Measurements from ENCODE around the gene SPATA6.
"Not testable (repeated sequence)": the region's sequence is repeated elsewhere in the genome, so short reads cannot be mapped to it uniquely, and the experiment has no call there.

SPATA6 gene

DNA sequence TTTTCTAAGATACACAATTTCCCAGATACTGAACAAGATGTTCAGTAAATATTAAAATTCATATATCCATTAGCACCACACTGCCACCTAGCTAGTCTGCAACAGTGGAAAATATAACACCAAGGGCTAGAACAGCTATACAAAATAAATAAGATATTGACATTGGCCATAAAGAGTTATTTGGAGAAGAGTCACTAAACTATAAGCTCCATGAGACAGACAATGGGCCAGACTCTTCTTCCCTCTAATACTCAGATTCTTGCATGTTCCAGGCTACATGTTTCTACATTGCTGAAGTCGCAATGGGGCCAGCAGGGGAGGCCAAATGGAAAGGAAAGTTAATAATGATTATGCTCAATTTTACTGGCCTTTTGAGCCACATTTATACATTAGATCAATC, 21.5 kb downstream of the SPATA6 start:
- DNase-seq = peak; percentile 18

DNA sequence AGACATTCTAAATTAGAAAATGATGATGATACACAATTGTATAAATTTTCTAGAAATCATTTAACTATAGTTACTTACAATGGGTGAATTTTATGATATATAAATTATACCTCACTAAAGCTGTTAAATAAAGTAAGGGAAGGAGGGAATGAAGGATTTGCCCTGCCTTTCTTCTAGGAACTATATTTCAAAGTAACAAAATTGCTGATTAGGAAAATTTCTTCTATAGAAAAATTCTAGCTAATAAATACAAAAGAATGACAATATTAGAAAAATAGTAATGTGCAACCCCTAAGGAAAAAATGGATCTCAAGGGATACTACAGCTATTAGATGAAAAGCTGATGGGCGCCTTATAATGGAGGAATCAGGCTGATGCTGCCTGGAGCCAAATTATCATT, 23.1 kb downstream of the SPATA6 start:
- DNase-seq = no peak

DNA sequence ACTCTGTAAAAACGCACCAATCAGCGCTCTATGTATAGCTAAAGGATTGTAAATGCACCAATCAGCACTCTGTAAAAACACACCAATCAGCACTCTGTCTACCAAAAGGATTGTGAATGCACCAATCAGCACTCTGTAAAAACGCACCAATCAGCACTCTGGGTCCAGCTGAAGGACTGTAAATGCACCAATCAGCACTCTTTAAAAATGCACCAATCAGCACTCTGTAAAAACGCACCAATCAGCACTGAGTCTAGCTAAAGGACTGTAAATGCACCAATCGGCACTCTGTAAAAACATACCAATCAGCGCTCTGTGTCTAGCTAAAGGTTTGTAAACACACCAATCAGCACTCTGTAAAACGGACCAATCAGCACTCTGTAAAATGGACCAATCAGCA, 27.8 kb downstream of the SPATA6 start:
- not testable (repeated sequence) for DNase-seq

DNA sequence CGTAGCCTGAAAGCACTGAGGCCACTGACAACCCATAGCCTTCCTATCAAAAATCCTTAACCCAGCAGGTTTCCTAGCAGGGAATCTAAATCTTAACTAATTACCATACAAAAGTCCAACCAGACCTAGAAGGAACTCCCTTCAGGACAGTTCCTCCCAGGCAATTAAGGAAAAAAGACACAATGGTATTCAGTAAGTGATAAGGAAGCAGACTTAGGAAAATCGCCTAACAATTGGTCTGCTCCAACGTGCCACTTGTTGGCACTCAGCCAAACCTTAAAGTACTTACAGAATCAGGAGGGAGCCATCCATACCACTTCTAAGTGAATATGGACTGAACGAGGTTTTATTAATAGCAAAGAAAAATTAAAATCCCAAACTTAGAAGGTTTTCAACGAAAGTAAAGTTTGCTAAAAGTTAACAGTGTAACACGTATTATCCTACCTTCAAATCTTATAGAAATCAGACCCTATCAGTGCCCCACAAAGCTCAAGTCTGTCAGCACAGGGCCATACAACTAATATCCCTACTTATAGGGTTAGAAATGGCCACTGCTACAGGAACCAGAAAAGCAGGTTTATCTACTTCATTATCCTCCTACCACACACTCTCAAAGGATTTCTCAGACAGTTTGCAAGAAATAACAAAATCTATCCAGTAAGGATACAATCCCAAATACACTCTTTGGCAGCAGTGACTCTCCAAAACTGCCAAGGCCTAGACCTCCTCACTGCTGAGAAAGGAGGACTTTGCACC, 29.0 kb downstream of the SPATA6 start:
- no peak for DNase-seq

DNA sequence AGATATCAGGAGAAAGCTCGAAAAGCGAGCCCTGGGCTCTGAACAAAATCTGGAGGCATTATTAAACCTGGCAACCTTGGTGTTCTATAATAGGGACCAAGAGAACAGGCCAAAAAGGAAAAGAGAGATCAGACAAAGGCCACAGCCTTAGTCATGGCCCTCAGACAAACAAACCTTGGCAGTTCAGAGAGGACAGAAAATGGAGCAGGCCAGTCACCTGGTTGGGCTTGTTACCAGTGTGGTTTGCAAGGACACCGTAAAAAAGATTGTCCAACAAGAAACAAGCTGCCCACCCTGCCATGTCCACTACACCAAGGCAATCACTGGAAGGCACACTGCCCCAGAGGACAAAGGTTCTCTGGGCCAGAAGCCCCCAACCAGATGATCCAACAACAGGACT, 31.2 kb downstream of the SPATA6 start:
- not testable (repeated sequence) for DNase-seq

DNA sequence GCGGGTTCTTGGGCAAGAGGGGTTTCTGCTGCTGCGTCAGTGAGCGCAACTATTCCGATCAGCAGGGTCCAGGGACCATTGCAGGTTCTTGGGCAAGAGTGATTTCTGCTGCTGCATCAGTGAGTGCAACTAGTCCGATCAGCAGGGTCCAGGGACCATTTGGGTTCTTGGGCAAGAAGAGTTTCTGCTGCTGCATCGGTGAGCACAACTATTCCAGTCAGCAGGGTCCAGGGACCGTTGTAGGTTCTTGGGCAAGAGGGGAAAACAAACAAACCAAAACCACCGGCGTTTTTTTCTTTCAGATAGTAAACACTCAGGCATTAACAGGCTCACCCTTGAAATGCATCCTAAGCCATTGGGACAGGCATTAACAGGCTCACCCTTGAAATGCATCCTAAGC, 32.6 kb downstream of the SPATA6 start:
- no peak for DNase-seq

DNA sequence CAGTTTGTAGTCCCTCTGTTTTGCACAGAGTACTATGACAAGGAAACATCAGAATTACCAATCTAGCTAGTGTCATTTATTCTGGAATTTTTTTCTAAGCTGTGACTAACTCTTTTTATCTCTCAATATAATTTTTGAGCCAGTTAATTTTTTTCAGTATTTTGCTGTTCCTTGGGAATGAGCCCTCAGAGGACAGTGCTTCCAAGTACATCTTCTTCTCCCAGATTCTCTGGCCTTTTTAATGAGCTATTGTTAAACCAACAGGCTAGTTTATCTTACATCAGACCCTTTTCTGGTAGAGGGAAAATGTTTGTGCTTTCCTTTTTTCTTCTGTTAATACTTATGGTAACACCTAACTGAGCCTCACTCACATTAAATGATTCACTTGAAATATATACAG, 34.6 kb downstream of the SPATA6 start:
- DNase-seq = not testable (repeated sequence)

DNA sequence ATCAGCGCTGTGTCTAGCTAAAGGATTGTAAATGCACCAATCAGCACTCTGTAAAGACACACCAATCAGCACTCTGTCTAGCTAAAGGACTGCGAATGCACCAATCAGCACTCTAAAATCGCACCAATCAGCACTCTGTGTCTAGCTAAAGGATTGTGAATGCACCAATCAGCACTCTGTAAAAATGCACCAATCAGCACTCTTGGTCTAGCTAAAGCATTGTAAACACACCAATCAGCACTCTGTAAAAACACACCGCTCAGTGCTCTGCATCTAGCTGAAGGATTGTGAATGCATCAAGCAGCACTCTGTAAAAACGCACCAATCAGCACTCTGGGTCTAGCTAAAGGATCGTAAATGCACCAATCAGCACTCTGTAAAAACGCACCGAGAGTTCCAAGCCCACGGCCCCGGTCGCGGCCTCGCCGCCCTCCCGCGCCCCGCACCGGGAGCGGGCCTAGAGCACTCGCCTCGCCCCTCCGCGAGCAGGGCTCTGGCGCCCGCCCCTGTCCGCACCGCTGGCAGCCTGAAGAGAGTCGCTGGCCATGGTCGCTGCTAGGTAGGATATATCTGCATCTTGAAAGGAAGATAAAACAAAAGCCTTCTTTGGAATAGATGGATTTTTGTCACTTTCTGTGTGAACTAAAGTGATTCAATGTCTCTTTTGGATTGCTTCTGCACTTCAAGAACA, 36.5 kb downstream of the SPATA6 start:
- not testable (repeated sequence) for DNase-seq

DNA sequence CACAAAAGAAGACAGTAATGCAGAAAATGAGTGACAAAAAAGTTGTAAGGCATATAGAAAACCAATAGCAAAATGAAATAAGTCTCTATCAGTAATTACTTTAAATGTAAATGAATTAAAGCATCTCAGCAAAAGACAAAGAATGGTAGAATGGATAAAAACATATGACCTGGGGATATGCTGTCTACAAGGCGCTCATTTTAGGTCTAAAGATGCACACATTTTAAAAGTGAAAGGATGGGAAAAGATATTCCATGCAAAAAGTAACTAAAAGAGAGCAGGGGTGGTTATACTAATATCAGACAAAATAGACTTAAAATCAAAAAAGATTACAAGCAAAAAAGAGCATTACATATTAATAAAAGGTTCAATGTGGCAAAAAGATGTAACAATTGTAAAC, 41.2 kb downstream of the SPATA6 start:
- no peak for DNase-seq

DNA sequence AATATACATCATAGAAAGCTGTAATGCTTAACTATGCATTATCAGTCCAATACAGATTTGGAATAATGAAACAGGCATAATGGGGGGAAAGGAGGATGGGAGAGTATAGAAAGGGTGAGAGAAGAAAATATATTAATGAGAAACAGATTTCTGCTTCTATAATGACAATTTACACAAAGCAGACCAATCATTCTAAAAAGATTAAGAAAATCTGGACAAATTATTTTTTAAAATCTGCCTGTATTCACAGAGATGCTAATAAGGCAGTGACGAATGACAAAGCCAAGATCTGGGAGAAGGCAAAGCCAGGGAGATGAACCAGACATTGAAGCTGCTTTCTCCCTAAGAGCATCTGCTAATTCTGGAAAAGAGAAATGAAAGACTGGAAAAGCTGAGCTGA, 50.0 kb downstream of the SPATA6 start:
- DNase-seq = no peak

DNA sequence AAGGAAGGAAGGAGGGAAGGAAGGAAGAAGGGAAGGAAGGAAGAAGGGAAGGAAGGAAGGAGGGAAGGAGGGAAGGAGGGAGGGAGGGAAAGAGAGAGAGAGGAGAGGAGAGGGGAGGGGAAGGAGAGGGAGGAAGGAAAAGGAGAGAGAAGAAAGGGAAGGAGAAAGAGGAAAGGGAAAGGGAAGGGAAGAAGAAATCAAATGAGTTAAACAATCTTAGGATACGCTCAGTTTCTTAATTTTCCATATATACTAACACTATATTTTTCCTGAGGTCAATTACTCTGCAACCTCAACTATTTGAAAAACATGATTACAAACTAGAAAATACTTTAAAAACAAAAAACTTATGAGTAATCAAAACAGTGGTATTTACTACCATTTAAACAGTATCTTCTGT, 53.3 kb downstream of the SPATA6 start:
- DNase-seq = no peak

DNA sequence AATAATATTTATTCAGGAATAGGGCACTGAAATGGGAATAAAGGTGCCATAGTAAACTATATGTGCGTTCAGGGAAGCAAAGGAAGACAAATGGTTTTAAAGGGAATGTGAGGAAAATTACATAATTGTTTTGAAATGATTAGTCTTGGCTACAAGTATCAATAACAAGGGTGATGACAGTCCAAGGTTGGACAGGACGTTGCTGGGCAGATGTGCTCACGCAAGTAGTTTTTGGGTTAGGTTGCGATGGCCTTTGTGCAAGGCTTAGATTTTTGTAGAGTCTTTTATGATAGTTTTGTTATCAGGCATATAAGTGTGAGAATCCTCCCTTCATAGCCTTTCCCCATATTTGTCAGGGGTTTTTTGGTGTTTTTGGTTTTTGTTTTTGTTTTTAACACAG, 57.0 kb downstream of the SPATA6 start:
- no peak for DNase-seq

DNA sequence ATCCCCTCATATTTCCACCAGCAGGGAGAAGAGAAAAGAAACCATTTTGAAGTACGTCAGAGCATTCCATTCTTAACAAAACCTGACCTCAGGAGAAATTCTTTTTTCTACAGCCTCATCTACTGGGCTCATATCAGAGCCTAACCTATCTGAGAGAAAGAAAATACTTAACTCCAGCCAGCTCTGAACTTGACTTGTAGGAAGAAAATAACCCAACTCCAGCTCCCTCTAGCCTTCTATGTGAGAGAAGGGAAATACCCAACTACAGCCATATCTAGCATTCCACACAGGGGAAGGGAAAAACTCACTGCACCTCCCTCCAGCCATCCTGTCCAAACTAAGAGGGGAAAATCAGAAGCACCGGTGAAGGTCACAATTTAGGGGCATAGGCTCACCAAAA, 57.7 kb downstream of the SPATA6 start:
- no peak for DNase-seq

DNA sequence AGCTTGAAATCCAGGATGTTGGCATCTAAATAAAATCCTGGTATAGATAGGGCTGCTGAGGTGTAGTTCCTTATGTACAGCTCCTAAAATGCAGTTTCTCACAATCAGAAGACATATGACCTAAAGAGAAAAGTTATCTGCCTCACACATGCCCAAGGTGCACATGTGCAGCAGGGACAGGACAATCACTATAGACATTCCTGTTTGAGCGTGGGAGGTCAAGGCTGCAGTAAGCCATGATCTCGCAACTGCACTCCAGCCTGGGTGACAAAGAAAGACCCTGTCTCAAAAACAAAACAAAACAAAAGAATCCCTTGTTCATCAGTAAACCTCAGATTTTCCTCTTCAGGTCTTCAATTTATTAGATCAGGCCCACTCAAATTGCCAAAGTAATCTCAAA, 66.1 kb downstream of the SPATA6 start:
- DNase-seq = no peak

DNA sequence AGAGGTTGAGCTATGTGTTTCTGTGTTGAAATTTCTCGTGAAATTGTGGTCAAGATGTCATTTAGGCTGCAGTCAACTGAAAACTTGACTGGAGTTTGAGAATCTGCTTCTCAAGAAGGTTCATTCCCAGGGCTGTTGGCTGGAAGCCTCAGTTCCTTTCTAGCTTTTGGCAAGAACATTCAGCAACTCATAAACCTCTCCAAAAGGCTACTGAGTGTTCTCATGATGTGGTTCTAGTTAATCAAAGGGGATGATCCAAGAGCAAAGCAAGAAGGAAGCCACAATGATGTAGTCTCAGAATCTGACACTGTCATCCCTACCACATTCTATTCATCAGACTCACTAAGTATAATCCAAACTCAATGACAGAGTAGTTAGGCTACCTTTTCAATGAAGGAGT, 66.6 kb downstream of the SPATA6 start:
- DNase-seq = no peak

DNA sequence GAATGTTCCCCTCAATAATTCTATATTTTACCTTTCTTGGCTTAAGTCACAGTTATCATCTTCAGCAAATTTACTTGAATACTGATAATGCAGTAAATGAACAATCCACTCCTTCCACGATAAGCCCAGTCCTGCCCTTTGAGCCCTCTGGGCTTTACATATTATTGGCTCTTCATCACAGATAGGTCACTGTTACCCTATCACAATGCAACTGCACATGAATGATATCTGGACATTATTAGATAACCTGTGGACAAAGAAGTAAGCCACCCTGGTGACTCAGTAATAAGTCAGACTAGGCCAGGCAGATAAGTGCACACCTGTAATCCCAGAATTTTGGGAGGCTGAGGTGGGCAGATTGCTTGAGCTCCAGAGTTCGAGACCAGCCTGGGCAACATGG, 69.4 kb downstream of the SPATA6 start:
- DNase-seq = no peak

DNA sequence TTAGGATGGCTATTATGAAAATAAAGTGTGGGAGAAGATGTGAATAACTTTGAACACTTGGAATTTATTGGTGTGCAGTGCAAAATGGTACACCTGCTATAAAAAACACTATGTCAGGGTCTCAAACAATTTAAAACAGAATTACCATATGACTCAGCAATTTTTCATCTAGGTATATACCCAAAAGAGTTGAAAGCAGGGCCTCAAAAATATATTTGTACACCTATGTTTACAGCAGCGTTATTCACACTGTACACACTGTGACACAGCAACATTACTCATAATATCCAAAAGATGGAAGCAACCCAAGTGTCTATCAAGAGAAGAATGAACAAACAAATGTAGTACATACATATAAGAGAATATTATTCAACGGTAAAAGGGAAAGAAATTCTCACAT, 75.8 kb downstream of the SPATA6 start:
- DNase-seq = no peak

DNA sequence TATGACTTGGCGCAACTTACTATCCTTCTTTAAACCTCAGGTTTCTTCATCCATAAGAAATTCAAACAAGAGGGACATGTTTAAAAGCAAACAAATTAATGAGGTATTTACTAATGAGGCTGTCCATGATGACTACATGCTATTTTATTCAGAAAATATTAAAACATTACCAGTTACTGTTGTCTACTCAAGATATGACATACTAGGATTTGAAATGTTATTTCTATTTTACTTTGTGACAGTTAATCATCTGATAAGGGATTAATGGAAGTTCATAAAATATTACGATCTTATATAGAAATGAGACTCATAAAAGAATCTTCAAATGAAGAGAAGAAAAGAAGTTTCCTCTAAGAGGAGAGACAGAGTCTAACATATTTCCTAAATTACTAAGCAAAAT, 80.1 kb downstream of the SPATA6 start:
- no peak for DNase-seq

DNA sequence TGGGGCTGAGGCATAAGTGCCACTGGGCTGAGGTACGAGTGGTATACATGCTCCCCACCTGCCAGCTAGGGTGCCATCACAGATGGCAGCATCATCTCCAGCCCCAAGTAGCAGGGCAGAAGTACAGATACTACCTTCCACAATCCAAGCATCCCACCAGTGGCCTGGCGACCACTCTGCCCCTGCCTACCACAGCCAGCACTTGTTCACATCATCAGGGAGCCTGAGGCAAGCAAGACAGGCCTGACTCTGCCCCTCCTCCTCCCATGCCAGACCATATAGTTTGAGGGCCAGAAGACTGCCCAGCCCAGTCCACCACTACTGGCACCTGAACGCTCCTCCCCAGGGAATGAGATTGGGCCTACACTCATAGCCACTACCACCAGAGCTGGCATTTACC, 84.6 kb downstream of the SPATA6 start:
- DNase-seq = no peak

DNA sequence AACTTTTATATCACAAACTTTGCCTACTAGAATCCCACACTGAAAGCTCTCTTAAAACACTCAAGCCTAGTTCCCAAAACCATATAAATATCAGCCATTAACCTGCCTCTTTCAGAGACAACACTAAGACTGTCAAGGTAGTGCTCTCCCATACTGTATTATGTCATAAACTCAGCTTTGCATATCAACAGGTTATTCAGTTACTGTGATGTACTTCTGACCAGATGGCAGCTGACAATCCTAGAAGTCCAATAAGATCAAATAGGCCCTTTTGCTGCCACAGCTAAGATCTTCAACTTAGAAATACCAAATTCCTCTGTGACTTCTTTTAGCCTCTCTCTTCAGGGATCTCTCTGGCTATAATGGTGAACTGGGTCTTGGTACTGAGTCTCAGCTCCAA, 97.2 kb downstream of the SPATA6 start:
- DNase-seq = no peak

DNA sequence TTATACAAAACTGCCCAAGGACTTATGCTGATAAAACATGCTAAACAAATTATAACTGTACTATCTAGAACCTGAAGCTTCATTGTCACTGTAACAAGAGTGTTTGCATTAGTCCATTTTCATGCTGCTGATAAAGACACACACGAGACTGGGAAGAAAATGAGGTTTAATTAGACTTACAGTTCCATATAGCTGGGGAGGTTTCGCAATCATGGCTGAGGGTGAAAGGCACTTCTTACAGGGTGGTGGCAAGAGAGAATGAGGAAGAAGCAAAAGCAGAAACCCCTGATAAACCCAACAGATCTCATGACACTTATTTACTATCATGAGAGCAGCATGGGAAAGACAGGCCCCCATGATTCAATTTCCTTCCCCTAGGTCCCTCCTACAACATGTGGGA, 100.4 kb downstream of the SPATA6 start:
- DNase-seq = no peak

DNA sequence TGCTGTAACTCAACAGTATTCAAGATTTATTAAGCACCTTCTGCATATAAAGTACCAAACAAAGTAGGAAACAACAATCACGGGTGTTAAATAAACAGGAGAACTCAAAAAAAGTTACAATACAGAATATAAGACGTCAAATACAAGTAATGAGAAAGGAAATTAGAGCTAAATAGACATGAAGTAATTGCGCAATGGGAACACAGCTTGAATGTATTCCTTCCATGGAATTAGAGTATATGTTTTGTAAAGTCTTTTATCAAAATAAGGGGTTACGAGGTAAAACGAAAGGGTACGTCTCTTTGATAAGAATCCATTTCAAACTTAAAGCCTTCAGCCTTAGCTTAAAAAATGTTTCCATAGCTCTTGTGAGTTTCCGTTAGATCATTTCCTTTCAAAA, 109.1 kb downstream of the SPATA6 start:
- no peak for DNase-seq

DNA sequence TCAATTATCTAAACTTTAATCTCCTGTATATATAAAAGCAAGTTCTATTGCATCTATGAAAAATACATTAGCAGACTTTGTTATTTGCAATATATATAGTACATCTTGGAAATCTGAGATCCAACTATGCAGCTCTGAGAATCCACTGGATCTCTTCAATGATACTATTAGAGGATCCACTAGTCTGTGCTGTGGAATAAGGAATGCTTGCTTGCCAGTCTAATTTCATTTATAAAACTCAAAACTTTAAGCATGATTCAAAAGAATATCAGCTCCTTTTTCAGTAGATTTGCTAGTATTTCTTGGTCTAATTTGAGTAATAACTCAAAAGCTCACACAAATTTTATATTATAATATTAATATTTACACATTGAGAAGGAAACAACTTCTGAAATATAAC, 115.1 kb downstream of the SPATA6 start:
- DNase-seq = no peak

DNA sequence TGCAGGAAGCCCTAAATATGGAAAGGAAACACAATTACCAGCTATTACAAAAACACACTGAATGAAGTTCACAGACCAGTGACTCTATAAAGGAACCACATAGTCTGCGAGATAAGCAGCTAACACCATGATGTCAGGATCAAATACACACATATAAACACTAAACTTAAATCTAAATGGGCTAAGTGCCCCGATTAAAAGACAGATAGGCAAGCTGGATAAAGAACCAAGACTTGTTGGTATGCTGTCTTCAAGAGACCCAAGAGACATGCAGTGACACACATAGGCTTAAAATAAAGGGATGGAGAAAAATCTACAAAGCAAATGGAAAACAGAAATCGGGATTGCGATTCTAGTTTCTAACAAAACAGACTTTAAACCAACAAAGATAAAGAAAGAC, 127.6 kb downstream of the SPATA6 start:
- DNase-seq = no peak

DNA sequence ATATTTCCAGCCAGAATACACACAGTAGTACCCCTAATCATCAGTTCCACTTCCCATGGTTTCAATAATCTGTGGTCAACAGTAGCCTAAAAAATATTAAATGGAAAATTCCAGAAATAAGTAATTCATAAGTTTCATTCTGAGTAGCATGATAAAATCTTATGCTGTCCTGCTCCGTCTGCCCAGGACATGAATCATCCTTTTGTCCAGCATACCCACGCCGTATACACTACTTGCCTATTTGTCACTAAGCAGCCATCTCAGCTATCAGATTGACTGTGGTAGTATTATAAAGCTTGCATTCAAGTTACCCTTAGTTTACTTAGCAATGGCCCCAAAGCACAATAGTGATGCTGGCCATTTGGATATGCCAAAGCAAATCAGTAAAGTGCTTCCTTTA, 130.8 kb downstream of the SPATA6 start:
- DNase-seq = no peak
